Stomach (tissue), 4 donors: Measurements from ENCODE around the gene ZNRD2.

Source experiments
- CTCF ChIP-seq, 7 experiments: fragments of 450-650 bp in 4 of 7; fragments of 200-600 bp in 3 of 7; sonication (generic) in 3 of 7; IDR thresholded peaks; one replicate each; pipeline ENCODE4 v1.5.1; 2016 to 2019; ENCODE audit warnings: antibody characterized with exemption in 7 of 7, control low read depth in 2 of 7, mild to moderate bottlenecking in 1 of 7
- EP300 ChIP-seq: sonication (generic); formaldehyde crosslinking; IDR thresholded peaks from one replicate; pipeline ENCODE4 v1.6.1; 2017; ENCODE audit warnings: antibody characterized with exemption
- POLR2A ChIP-seq, 4 donors: fragments of 450-650 bp; IDR thresholded peaks; one replicate each; pipeline ENCODE4 v1.6.1; 2016; ENCODE audit warnings: antibody characterized with exemption in 4 of 4, control low read depth in 2 of 4, mild to moderate bottlenecking in 1 of 4, moderate library complexity in 1 of 4
- POLR2AphosphoS5 ChIP-seq, 3 donors: sonication (generic); formaldehyde crosslinking; IDR thresholded peaks; one replicate each; pipeline ENCODE4 v1.6.1; 2016; ENCODE audit warnings: antibody characterized with exemption in 3 of 3

GRCh38 chr11:65589444-65590239 is 19.4 kb downstream of the ZNRD2 start:
- no peak for TF ChIP-seq CTCF (IDR thresholded peaks at IDR 0.05)
- no peak for TF ChIP-seq POLR2AphosphoS5 (IDR thresholded peaks at IDR 0.05)
- TF ChIP-seq EP300: no peak
- no peak for TF ChIP-seq POLR2A (IDR thresholded peaks at IDR 0.05)
